ENCODE measurements around the gene MYO3A. TPM values are rescaled to one million over a fixed set of nuclear protein-coding genes. Genes with fewer than 3 reads are reported as not detected.

MYO3A gene
- total and polyA plus RNA-seq, 2 donors (not counting 3 experiments of a cell fraction or from before 2014, with no cell fraction given), result not detected

- no peak for FAIRE-seq
- intact Hi-C loops (cut with micrococcal nuclease), result no loop called here
- CTCF ChIA-PET, result no interaction called here
Observed at GRCh38 chr10:26090026-26090425, 156.0 kb downstream of the MYO3A start.

More at GRCh38 chr10:26090026-26090425, 156.0 kb downstream of the MYO3A start:
- H3K9ac ChIP-seq (replicated peaks; ENCODE audit: extremely low read depth, insufficient read depth, low read length), result no peak overlapping the region
- peaks cover 4% of the 10 kb centered on the region for H3K9me3 ChIP-seq (replicated peaks; ENCODE audit: control insufficient read depth, insufficient read depth, low read length)
- no peak overlapping the region for H3K4me2 ChIP-seq (ENCODE audit: insufficient read depth, low read length)
- no peak overlapping the region for H3K27ac ChIP-seq (ENCODE audit: insufficient read depth, low read depth, low read length)
- H3K27me3 ChIP-seq (ENCODE audit: control insufficient read depth in 2 of 2, insufficient read depth in 2 of 2, low read length in 2 of 2), result no peaks in the 10 kb centered on the region
- H2AFZ ChIP-seq (ENCODE audit: low read depth, low read length), result no peak overlapping the region
- DNase-seq (ENCODE audit: low read depth, low spot score), result no peak
- no peaks in the 10 kb centered on the region for H3K79me2 ChIP-seq (ENCODE audit: control insufficient read depth, insufficient read depth, low read length)
- no peak for TF ChIP-seq MYC (IDR thresholded peaks at IDR 0.05; ENCODE audit: low read depth, low read length)
- no peak for TF ChIP-seq GATA2 (IDR thresholded peaks at IDR 0.05; ENCODE audit: insufficient read depth, insufficient read length, low read depth, low read length)
- no peak for TF ChIP-seq JUN (IDR thresholded peaks at IDR 0.05; ENCODE audit: borderline replicate concordance, insufficient read depth, insufficient read length, low read depth)
- TF ChIP-seq FOS (IDR thresholded peaks at IDR 0.05; ENCODE audit: borderline replicate concordance, insufficient read depth, low read length), result no peak
- TF ChIP-seq CTCF (IDR thresholded peaks at IDR 0.05; ENCODE audit: extremely low read depth in 1 of 2, insufficient read depth in 1 of 2, low read depth in 1 of 2, low read length in 2 of 2), result no peak
- no peak for TF ChIP-seq POLR2A (IDR thresholded peaks at IDR 0.05; ENCODE audit: low read depth, low read length)
- no peak for TF ChIP-seq EZH2 (IDR thresholded peaks at IDR 0.05; ENCODE audit: borderline replicate concordance, low read depth, low read length, severe bottlenecking)
- no peak for TF ChIP-seq MAX (IDR thresholded peaks at IDR 0.05; ENCODE audit: insufficient read depth, insufficient read length)
- TF ChIP-seq POLR2AphosphoS5 (IDR thresholded peaks at IDR 0.05; ENCODE audit: insufficient read depth, low read depth, low read length), result no peak
- no TSS peak for BruUV-seq (replicated peaks)
- H3K4me1 ChIP-seq (ENCODE audit: control insufficient read depth, extremely low read depth, insufficient read depth, low read length), result no peaks in the 10 kb centered on the region
- no peaks in the 10 kb centered on the region for H3K9me1 ChIP-seq (replicated peaks; ENCODE audit: control insufficient read depth, extremely low read depth, insufficient read depth, low read length)
- POLR2A ChIA-PET, result no interaction called here
- dilution Hi-C loops (cut with MboI; ENCODE audit: extremely low pct_ligation_motif_present, low sequenced_read_pairs), result no loop called here
- H4K20me1 ChIP-seq (replicated peaks; ENCODE audit: control insufficient read depth, extremely low read depth, insufficient read depth, low read length), result no peaks in the 10 kb centered on the region
- H3K4me3 ChIP-seq (replicated peaks in 1 of 3; ENCODE audit: insufficient read depth in 1 of 3, low read depth in 1 of 3, low read length in 3 of 3), result no peak overlapping the region
- H3K36me3 ChIP-seq (ENCODE audit: control insufficient read depth in 2 of 2, extremely low read depth in 1 of 2, insufficient read depth in 2 of 2, low read length in 2 of 2), result no peaks in the 10 kb centered on the region

All from endothelial cell of umbilical vein (primary cell).